ENCODE results near the gene FBXO31. TPM values are rescaled to one million over a fixed set of nuclear protein-coding genes. Genes with fewer than 3 reads are reported as not detected.

FBXO31 gene
- total RNA-seq, 1 experiment from 2014 or later: 17.1 TPM

- H3K9me3 ChIP-seq (ENCODE audit: low read length): no peaks in the 10 kb centered on the region
- H3K27me3 ChIP-seq (ENCODE audit: low read length): no peaks in the 10 kb centered on the region
- no peaks in the 10 kb centered on the region for H3K9me2 ChIP-seq (replicated peaks; ENCODE audit: insufficient read depth, low read length)
- peaks cover 13% of the 10 kb centered on the region for H3K79me2 ChIP-seq (ENCODE audit: low read length)
- peaks cover 11% of the 10 kb centered on the region; the same call in 1 of the 2 replicates for H4K20me1 ChIP-seq (ENCODE audit: insufficient read depth, low read depth, low read length)
- no peak overlapping the region for H3K4me2 ChIP-seq (ENCODE audit: low read depth, low read length, poor library complexity, severe bottlenecking)
- no peak overlapping the region for H3K27ac ChIP-seq (ENCODE audit: low read length)
- H3K9ac ChIP-seq (ENCODE audit: low read length): no peak overlapping the region
- no peak overlapping the region for H2AFZ ChIP-seq (ENCODE audit: low read length)
- H3K4me1 ChIP-seq (ENCODE audit: low read length): no peaks in the 10 kb centered on the region; the same call in 1 of the 2 replicates
- H3K36me3 ChIP-seq (ENCODE audit: insufficient read depth, low read length): no peaks in the 10 kb centered on the region; the same call in 1 of the 2 replicates
- H3K4me3 ChIP-seq (ENCODE audit: low read length): no peak overlapping the region
- no peak for DNase-seq
Observed at GRCh38 chr16:87330646-87331045, 52.9 kb downstream of the FBXO31 start.

- Histone ChIP-seq H3K9me3 (ENCODE audit: low read length) (no peaks in the 10 kb centered on the region), H3K9ac (ENCODE audit: low read length) (no peak overlapping the region), H3K4me3 (ENCODE audit: low read length) (no peak overlapping the region), H3K4me2 (ENCODE audit: low read depth, low read length, poor library complexity, severe bottlenecking) (no peak overlapping the region), H3K36me3 (ENCODE audit: insufficient read depth, low read length) (no peaks in the 10 kb centered on the region; the same call in 1 of the 2 replicates), H3K27ac (ENCODE audit: low read length) (no peak overlapping the region), H3K9me2 (replicated peaks; ENCODE audit: insufficient read depth, low read length) (no peaks in the 10 kb centered on the region), H3K27me3 (ENCODE audit: low read length) (no peaks in the 10 kb centered on the region), H4K20me1 (ENCODE audit: insufficient read depth, low read depth, low read length) (peaks cover 11% of the 10 kb centered on the region; the same call in 1 of the 2 replicates), H3K79me2 (ENCODE audit: low read length) (peaks cover 13% of the 10 kb centered on the region), H3K4me1 (ENCODE audit: low read length) (no peaks in the 10 kb centered on the region; the same call in 1 of the 2 replicates), H2AFZ (ENCODE audit: low read length) (no peak overlapping the region)
- no peak for DNase-seq
Observed at GRCh38 chr16:87330257-87330624, 53.3 kb downstream of the FBXO31 start.

GRCh38 chr16:87329436-87330256 lies 53.9 kb downstream of the FBXO31 start:
- Histone ChIP-seq H2AFZ (ENCODE audit: low read length) (no peak overlapping the region), H4K20me1 (ENCODE audit: insufficient read depth, low read depth, low read length) (peaks cover 11% of the 10 kb centered on the region; the same call in 1 of the 2 replicates), H3K27ac (ENCODE audit: low read length) (no peak overlapping the region), H3K9me2 (replicated peaks; ENCODE audit: insufficient read depth, low read length) (no peaks in the 10 kb centered on the region), H3K27me3 (ENCODE audit: low read length) (no peaks in the 10 kb centered on the region), H3K9me3 (ENCODE audit: low read length) (no peaks in the 10 kb centered on the region), H3K4me1 (ENCODE audit: low read length) (no peaks in the 10 kb centered on the region; the same call in 1 of the 2 replicates), H3K4me2 (ENCODE audit: low read depth, low read length, poor library complexity, severe bottlenecking) (no peak overlapping the region), H3K36me3 (ENCODE audit: insufficient read depth, low read length) (no peaks in the 10 kb centered on the region), H3K9ac (ENCODE audit: low read length) (no peak overlapping the region), H3K79me2 (ENCODE audit: low read length) (peaks cover 13% of the 10 kb centered on the region), H3K4me3 (ENCODE audit: low read length) (no peak overlapping the region)
- DNase-seq: no peak

- Histone ChIP-seq H3K9me3 (ENCODE audit: low read length) (no peaks in the 10 kb centered on the region), H3K4me3 (ENCODE audit: low read length) (no peak overlapping the region), H3K79me2 (ENCODE audit: low read length) (peaks cover 15% of the 10 kb centered on the region), H3K4me2 (ENCODE audit: low read depth, low read length, poor library complexity, severe bottlenecking) (no peak overlapping the region), H2AFZ (ENCODE audit: low read length) (no peak overlapping the region), H3K4me1 (ENCODE audit: low read length) (no peaks in the 10 kb centered on the region; the same call in 1 of the 2 replicates), H3K27me3 (ENCODE audit: low read length) (no peaks in the 10 kb centered on the region), H3K9me2 (replicated peaks; ENCODE audit: insufficient read depth, low read length) (no peaks in the 10 kb centered on the region), H3K9ac (ENCODE audit: low read length) (no peak overlapping the region), H4K20me1 (ENCODE audit: insufficient read depth, low read depth, low read length) (peaks cover 14% of the 10 kb centered on the region; the same call in 1 of the 2 replicates), H3K36me3 (ENCODE audit: insufficient read depth, low read length) (no peaks in the 10 kb centered on the region), H3K27ac (ENCODE audit: low read length) (no peak overlapping the region)
- DNase-seq: no peak
Observed at GRCh38 chr16:87328846-87329245, 54.7 kb downstream of the FBXO31 start.

- no peak for DNase-seq
- H3K9ac ChIP-seq (ENCODE audit: low read length): no peak overlapping the region
- H4K20me1 ChIP-seq (ENCODE audit: insufficient read depth, low read depth, low read length): peaks cover 13% of the 10 kb centered on the region; the same call in 1 of the 2 replicates
- no peak overlapping the region for H3K27ac ChIP-seq (ENCODE audit: low read length)
- no peaks in the 10 kb centered on the region for H3K9me2 ChIP-seq (replicated peaks; ENCODE audit: insufficient read depth, low read length)
- H3K4me2 ChIP-seq (ENCODE audit: low read depth, low read length, poor library complexity, severe bottlenecking): no peak overlapping the region
- no peak overlapping the region for H2AFZ ChIP-seq (ENCODE audit: low read length)
- H3K4me1 ChIP-seq (ENCODE audit: low read length): no peaks in the 10 kb centered on the region; the same call in 1 of the 2 replicates
- H3K9me3 ChIP-seq (ENCODE audit: low read length): no peaks in the 10 kb centered on the region
- H3K27me3 ChIP-seq (ENCODE audit: low read length): no peaks in the 10 kb centered on the region
- no peak overlapping the region for H3K4me3 ChIP-seq (ENCODE audit: low read length)
- no peaks in the 10 kb centered on the region for H3K36me3 ChIP-seq (ENCODE audit: insufficient read depth, low read length)
- H3K79me2 ChIP-seq (ENCODE audit: low read length): peaks cover 15% of the 10 kb centered on the region
Observed at GRCh38 chr16:87327798-87328495, 55.6 kb downstream of the FBXO31 start.

GRCh38 chr16:87326151-87326571 lies 57.4 kb downstream of the FBXO31 start:
- DNase-seq: no peak
- Histone ChIP-seq H3K4me1 (ENCODE audit: low read length) (no peaks in the 10 kb centered on the region; the same call in 1 of the 2 replicates), H3K9me2 (replicated peaks; ENCODE audit: insufficient read depth, low read length) (no peaks in the 10 kb centered on the region), H3K9me3 (ENCODE audit: low read length) (no peaks in the 10 kb centered on the region), H3K27me3 (ENCODE audit: low read length) (no peaks in the 10 kb centered on the region), H3K4me3 (ENCODE audit: low read length) (no peak overlapping the region), H3K9ac (ENCODE audit: low read length) (no peak overlapping the region), H3K4me2 (ENCODE audit: low read depth, low read length, poor library complexity, severe bottlenecking) (no peak overlapping the region), H4K20me1 (ENCODE audit: insufficient read depth, low read depth, low read length) (peaks cover 3% of the 10 kb centered on the region; the same call in 1 of the 2 replicates), H3K79me2 (ENCODE audit: low read length) (peaks cover 15% of the 10 kb centered on the region), H2AFZ (ENCODE audit: low read length) (no peak overlapping the region), H3K36me3 (ENCODE audit: insufficient read depth, low read length) (no peaks in the 10 kb centered on the region), H3K27ac (ENCODE audit: low read length) (no peak overlapping the region)

- H3K9ac ChIP-seq (ENCODE audit: low read length): no peak overlapping the region
- H2AFZ ChIP-seq (ENCODE audit: low read length): no peak overlapping the region
- no peak for DNase-seq
- no peaks in the 10 kb centered on the region for H3K9me3 ChIP-seq (ENCODE audit: low read length)
- H3K27ac ChIP-seq (ENCODE audit: low read length): no peak overlapping the region
- H3K79me2 ChIP-seq (ENCODE audit: low read length): peaks cover 15% of the 10 kb centered on the region
- H3K4me2 ChIP-seq (ENCODE audit: low read depth, low read length, poor library complexity, severe bottlenecking): no peak overlapping the region
- no peaks in the 10 kb centered on the region for H3K27me3 ChIP-seq (ENCODE audit: low read length)
- no peaks in the 10 kb centered on the region; the same call in 1 of the 2 replicates for H3K4me1 ChIP-seq (ENCODE audit: low read length)
- no peaks in the 10 kb centered on the region for H3K36me3 ChIP-seq (ENCODE audit: insufficient read depth, low read length)
- peaks cover 3% of the 10 kb centered on the region; the same call in 1 of the 2 replicates for H4K20me1 ChIP-seq (ENCODE audit: insufficient read depth, low read depth, low read length)
- no peak overlapping the region for H3K4me3 ChIP-seq (ENCODE audit: low read length)
- H3K9me2 ChIP-seq (replicated peaks; ENCODE audit: insufficient read depth, low read length): no peaks in the 10 kb centered on the region
Observed at GRCh38 chr16:87325423-87325858, 58.1 kb downstream of the FBXO31 start.

All from Karpas-422 (cell line).